Measurements from ENCODE around the gene KLK7.
"Not testable (repeated sequence)": the region's sequence is repeated elsewhere in the genome, so short reads cannot be mapped to it uniquely, and the experiment has no call there.

The KLK7 gene

DNA sequence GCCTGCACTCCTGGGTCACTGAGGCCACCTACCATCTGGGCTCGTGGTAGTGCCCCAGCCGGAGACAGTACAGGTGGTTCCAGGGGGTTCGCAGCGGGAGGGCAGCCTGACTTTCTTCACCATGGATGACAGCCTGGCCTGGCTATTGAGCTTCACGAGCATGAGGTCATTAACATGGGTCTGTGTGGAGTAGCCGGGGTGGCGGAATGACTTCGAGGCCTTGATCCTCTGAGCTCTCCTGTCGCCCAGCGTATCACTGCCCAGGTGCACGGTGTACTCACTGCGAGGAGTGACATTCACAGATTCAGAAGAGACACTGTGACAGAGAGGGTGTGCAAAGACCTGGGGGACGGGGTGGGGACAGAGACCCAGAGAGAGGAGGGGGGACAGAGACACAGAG lies 3.5 kb downstream of the KLK7 start:
- H3K27ac ChIP-seq (ENCODE audit: insufficient read depth, low read length, poor library complexity, severe bottlenecking): no peak overlapping the region
- peaks cover 4% of the 10 kb centered on the region for H3K27me3 ChIP-seq (replicated peaks; ENCODE audit: control insufficient read depth, insufficient read depth, low read length, poor library complexity, severe bottlenecking)
- no peaks in the 10 kb centered on the region for H3K36me3 ChIP-seq (ENCODE audit: control insufficient read depth, insufficient read depth, low read length)
- no peak for DNase-seq
- no peaks in the 10 kb centered on the region for H3K4me1 ChIP-seq (ENCODE audit: control insufficient read depth, insufficient read depth, low read length, poor library complexity, severe bottlenecking)
- no peaks in the 10 kb centered on the region for H3K9me3 ChIP-seq (ENCODE audit: control insufficient read depth, low read length)
- H3K4me3 ChIP-seq (ENCODE audit: insufficient read depth, low read depth, low read length, poor library complexity, severe bottlenecking): no peak overlapping the region

DNA sequence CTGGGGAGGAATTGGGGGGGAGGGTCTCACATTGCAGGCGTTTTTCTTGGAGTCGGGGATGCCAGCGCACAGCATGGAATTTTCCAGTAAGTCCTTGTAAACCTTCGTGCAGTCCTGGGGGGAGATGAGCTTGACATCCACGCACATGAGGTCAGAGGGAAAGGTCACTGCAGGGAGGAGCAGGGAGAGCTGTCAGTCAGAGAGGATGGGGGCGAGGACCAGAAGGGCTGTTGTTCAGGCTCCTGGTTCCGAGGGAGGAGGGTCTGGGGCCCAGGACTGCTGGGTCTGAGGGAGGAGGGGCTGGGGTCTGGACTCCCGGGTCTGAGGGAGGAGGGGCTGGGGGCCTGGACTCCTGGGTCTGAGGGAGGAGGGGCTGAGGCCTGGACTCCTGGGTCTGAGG lies 4.0 kb downstream of the KLK7 start:
- no peak overlapping the region for H3K4me3 ChIP-seq (ENCODE audit: insufficient read depth, low read depth, low read length, poor library complexity, severe bottlenecking)
- no peak overlapping the region for H3K27ac ChIP-seq (ENCODE audit: insufficient read depth, low read length, poor library complexity, severe bottlenecking)
- H3K27me3 ChIP-seq (replicated peaks; ENCODE audit: control insufficient read depth, insufficient read depth, low read length, poor library complexity, severe bottlenecking): peaks cover 4% of the 10 kb centered on the region
- DNase-seq: no peak
- no peaks in the 10 kb centered on the region for H3K4me1 ChIP-seq (ENCODE audit: control insufficient read depth, insufficient read depth, low read length, poor library complexity, severe bottlenecking)
- no peaks in the 10 kb centered on the region for H3K36me3 ChIP-seq (ENCODE audit: control insufficient read depth, insufficient read depth, low read length)
- no peaks in the 10 kb centered on the region for H3K9me3 ChIP-seq (ENCODE audit: control insufficient read depth, low read length)

DNA sequence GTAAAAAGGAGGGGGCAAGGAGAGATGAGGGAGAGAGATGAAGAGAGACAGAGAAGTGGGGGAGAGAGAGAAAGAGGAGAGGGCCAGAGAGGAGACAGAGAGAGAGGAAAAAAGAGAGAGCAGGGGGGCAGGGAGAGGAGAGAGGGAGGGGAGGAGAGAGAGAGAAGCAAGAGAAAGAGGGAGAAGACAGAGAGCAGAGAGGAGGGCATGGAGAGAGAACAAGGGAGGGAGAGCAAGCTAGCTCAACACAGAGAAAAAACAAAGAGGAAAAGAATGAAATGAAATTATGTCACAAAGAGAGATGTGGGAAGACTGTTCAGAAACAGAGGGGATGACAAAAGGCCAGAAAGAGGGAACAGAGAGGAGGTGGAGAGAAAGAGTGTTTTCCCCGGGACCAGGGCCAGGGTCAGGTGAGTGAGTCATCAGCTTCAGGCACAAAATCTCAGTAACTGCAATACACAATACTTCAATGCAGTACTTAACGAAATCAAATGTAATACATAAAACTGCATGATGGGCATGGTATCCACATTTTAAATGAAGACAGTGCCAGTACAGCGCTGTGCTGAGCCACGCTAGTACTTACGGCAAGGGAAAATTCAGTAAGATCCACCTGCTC lies 4.8 kb downstream of the KLK7 start:
- Histone ChIP-seq H3K36me3 (ENCODE audit: control insufficient read depth, insufficient read depth, low read length) (no peaks in the 10 kb centered on the region), H3K4me3 (ENCODE audit: insufficient read depth, low read depth, low read length, poor library complexity, severe bottlenecking) (no peak overlapping the region)

DNA sequence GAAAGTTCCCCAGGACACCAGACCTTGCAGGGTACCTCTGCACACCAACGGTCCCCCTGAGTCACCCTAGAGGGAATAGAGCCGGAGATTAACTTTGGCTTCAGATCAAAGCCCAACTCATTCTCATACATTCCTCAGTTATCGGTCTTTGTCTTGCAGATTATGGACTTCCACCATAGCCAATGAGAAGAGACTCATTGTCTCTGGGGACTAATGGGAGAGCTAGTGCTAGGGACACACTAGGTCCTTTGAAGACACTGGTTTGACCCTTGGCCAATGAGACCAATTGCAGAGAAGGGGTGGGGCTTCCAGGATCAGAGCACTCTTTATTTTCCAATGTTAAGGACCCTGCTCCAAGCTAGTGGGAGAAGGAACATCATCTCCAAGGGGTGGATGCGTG lies 6.1 kb downstream of the KLK7 start:
- Histone ChIP-seq H3K9me3 (ENCODE audit: control insufficient read depth, low read length) (no peaks in the 10 kb centered on the region), H3K4me3 (ENCODE audit: insufficient read depth, low read depth, low read length, poor library complexity, severe bottlenecking) (no peak overlapping the region), H3K4me1 (ENCODE audit: control insufficient read depth, insufficient read depth, low read length, poor library complexity, severe bottlenecking) (no peaks in the 10 kb centered on the region), H3K27ac (ENCODE audit: insufficient read depth, low read length, poor library complexity, severe bottlenecking) (no peak overlapping the region), H3K27me3 (replicated peaks; ENCODE audit: control insufficient read depth, insufficient read depth, low read length, poor library complexity, severe bottlenecking) (peaks cover 4% of the 10 kb centered on the region), H3K36me3 (ENCODE audit: control insufficient read depth, insufficient read depth, low read length) (no peaks in the 10 kb centered on the region)
- DNase-seq: no peak

More for the DNA sequence above, 4.8 kb downstream of the KLK7 start:
- H3K27me3 ChIP-seq (replicated peaks; ENCODE audit: control insufficient read depth, insufficient read depth, low read length, poor library complexity, severe bottlenecking): peaks cover 4% of the 10 kb centered on the region
- no peak for DNase-seq
- H3K4me1 ChIP-seq (ENCODE audit: control insufficient read depth, insufficient read depth, low read length, poor library complexity, severe bottlenecking): no peaks in the 10 kb centered on the region
- no peaks in the 10 kb centered on the region for H3K9me3 ChIP-seq (ENCODE audit: control insufficient read depth, low read length)
- no peak overlapping the region for H3K27ac ChIP-seq (ENCODE audit: insufficient read depth, low read length, poor library complexity, severe bottlenecking)

DNA sequence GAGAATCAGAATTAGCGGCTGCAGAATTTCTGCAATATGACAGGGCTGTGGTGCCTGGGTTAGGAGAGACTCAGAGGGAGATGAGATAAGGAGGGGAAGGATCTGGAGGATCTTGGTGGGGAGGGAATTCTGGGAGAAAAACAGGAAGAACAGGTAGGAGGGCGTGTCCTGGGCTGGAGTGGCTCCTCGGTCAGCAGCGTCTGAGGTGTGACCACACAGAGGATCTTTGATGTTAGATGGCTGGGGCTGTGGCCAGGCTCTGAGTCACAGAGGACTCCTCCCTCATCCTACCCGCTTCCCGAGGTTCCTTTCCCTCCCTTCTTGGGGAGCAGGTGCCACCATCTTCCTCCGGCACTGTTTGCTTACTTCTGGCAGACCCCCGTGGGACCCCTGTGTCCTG lies 8.0 kb downstream of the KLK7 start:
- H3K36me3 ChIP-seq (ENCODE audit: control insufficient read depth, insufficient read depth, low read length): no peaks in the 10 kb centered on the region
- H3K4me3 ChIP-seq (ENCODE audit: insufficient read depth, low read depth, low read length, poor library complexity, severe bottlenecking): no peak overlapping the region
- H3K27ac ChIP-seq (ENCODE audit: insufficient read depth, low read length, poor library complexity, severe bottlenecking): no peak overlapping the region
- no peak for DNase-seq
- H3K9me3 ChIP-seq (ENCODE audit: control insufficient read depth, low read length): no peaks in the 10 kb centered on the region
- H3K27me3 ChIP-seq (replicated peaks; ENCODE audit: control insufficient read depth, insufficient read depth, low read length, poor library complexity, severe bottlenecking): peaks cover 4% of the 10 kb centered on the region
- H3K4me1 ChIP-seq (ENCODE audit: control insufficient read depth, insufficient read depth, low read length, poor library complexity, severe bottlenecking): no peaks in the 10 kb centered on the region

DNA sequence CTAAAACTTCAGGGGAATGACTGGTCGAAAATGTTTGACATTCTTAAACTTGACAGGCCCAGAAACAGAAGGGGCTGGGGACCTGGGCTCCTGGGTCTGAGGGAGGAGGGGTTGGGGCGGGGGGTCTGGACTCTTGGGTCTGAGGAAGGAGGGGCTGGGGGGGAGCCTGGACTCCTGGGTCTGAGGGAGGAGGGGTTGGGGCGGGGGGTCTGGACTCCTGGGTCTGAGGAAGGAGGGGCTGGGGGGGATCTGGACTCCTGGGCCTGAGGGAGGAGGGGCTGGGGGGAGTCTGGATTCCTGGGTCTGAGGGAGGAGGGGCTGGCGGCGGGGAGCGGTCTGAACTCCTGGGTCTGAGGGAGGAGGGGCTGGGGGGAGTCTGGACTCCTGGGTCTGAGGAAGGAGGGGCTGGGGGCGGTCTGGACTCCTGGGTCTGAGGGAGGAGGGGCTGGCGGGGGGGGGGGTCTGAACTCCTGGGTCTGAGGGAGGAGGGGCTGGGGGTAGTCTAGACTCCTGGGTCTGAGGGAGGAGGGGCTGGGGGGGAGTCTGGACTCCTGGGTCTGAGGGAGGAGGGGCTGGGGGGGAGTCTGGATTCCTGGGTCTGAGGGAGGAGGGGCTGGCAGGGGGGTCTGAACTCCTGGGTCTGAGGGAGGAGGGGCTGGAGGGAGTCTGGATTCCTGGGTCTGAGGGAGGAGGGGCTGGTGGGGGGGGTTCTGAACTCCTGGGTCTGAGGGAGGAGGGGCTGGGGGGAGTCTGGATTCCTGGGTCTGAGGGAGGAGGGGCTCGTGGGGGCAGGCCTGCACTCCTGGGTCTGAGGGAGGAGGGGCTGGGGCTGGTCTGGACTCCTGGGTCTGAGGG lies 8.8 kb downstream of the KLK7 start:
- Histone ChIP-seq H3K4me3 (ENCODE audit: insufficient read depth, low read depth, low read length, poor library complexity, severe bottlenecking) (no peak overlapping the region), H3K9me3 (ENCODE audit: control insufficient read depth, low read length) (no peaks in the 10 kb centered on the region), H3K4me1 (ENCODE audit: control insufficient read depth, insufficient read depth, low read length, poor library complexity, severe bottlenecking) (no peaks in the 10 kb centered on the region), H3K27me3 (replicated peaks; ENCODE audit: control insufficient read depth, insufficient read depth, low read length, poor library complexity, severe bottlenecking) (no peaks in the 10 kb centered on the region), H3K36me3 (ENCODE audit: control insufficient read depth, insufficient read depth, low read length) (no peaks in the 10 kb centered on the region), H3K27ac (ENCODE audit: insufficient read depth, low read length, poor library complexity, severe bottlenecking) (no peak overlapping the region)
- DNase-seq: no peak

DNA sequence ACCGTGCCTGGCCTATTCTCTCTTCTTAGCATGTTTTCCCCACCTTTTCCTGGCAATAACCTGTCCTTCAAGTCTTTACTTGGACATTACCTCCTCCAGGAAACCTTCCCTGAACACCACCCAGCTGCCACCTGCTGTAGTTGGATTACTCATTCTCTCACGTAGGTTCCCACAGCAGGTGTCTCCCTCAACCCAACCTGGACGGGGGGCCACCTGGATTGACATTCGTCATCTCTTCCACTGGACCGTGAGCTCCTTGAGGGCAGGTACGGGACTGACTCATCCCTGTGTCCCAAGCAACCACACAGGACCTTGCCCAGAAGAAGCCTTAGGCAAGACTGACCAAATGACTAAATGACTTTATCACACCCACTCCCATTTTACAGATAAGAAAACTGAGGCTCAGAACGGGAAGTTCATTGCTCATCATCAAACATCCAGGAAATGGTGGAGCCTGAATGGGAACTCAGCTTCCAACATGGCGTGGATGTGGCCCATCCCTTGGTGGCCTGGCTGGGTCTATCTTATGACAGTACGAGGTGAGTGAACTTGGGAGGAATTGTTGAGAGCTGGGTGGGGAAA lies 10.8 kb downstream of the KLK7 start:
- DNase-seq: no peak
- Histone ChIP-seq H3K4me1 (ENCODE audit: control insufficient read depth, insufficient read depth, low read length, poor library complexity, severe bottlenecking) (no peaks in the 10 kb centered on the region), H3K36me3 (ENCODE audit: control insufficient read depth, insufficient read depth, low read length) (no peaks in the 10 kb centered on the region), H3K4me3 (ENCODE audit: insufficient read depth, low read depth, low read length, poor library complexity, severe bottlenecking) (no peak overlapping the region), H3K9me3 (ENCODE audit: control insufficient read depth, low read length) (no peaks in the 10 kb centered on the region), H3K27ac (ENCODE audit: insufficient read depth, low read length, poor library complexity, severe bottlenecking) (no peak overlapping the region), H3K27me3 (replicated peaks; ENCODE audit: control insufficient read depth, insufficient read depth, low read length, poor library complexity, severe bottlenecking) (no peaks in the 10 kb centered on the region)

DNA sequence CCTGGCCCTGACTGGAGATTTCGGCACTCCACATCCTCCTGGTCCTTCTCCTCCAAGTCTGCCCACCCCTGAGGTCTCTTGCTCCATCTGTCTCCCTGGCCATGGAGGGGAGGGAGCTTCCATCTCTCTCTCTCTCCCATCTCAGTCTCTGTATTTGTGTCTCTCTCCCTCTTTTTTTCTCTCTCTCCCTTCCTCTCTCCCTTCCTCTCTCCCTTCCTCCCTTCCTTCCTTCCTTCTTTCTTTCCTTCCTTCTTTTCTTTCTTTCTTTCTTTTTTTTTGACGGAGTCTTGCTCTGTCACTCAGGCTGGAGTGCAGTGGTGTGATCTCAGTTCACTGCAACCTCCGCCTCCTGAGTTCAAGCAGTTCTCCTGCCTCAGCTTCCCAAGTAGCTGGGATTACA lies 13.9 kb downstream of the KLK7 start:
- not testable (repeated sequence) for H3K36me3 ChIP-seq (ENCODE audit: control insufficient read depth, insufficient read depth, low read length); H3K9me3 ChIP-seq (ENCODE audit: control insufficient read depth, low read length); H3K27me3 ChIP-seq (replicated peaks; ENCODE audit: control insufficient read depth, insufficient read depth, low read length, poor library complexity, severe bottlenecking); H3K4me1 ChIP-seq (ENCODE audit: control insufficient read depth, insufficient read depth, low read length, poor library complexity, severe bottlenecking); H3K27ac ChIP-seq (ENCODE audit: insufficient read depth, low read length, poor library complexity, severe bottlenecking); H3K4me3 ChIP-seq (ENCODE audit: insufficient read depth, low read depth, low read length, poor library complexity, severe bottlenecking); DNase-seq

DNA sequence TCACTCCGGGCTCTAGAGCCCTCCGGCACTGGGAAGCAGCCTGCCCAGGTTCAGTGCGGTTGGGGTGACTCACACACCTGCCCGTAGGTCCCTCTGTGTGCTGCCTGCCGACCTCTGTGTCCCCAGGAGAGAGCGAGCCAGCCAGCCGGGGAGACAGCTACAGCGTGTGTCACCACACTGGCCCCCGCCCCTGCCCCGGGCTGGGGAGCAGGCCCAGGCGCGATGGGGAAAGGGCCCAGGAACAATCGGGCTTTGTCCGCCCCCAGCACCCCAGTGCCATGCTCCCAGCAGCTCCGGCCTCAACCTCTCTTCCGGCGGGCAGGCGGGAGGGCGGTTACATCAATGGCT lies 14.3 kb downstream of the KLK7 start, which contains the start of gene KLK6:
TSS of gene KLK6 (minus strand) at position 179 of the 348 bp plus-strand sequence. CDS start 1,487 bp downstream, outside the sequence.
- no peak within 1 kb of the TSS for H3K4me3 ChIP-seq (ENCODE audit: insufficient read depth, low read depth, low read length, poor library complexity, severe bottlenecking)
- no peaks in the 10 kb centered on the region for H3K9me3 ChIP-seq (ENCODE audit: control insufficient read depth, low read length)
- H3K4me1 ChIP-seq (ENCODE audit: control insufficient read depth, insufficient read depth, low read length, poor library complexity, severe bottlenecking): no peaks in the 10 kb centered on the region
- DNase-seq: no peak
- no peak within 1 kb of the TSS for H3K27ac ChIP-seq (ENCODE audit: insufficient read depth, low read length, poor library complexity, severe bottlenecking)
- H3K27me3 ChIP-seq (replicated peaks; ENCODE audit: control insufficient read depth, insufficient read depth, low read length, poor library complexity, severe bottlenecking): no peaks in the 10 kb centered on the region
- H3K36me3 ChIP-seq (ENCODE audit: control insufficient read depth, insufficient read depth, low read length): no peaks in the 10 kb centered on the region

DNA sequence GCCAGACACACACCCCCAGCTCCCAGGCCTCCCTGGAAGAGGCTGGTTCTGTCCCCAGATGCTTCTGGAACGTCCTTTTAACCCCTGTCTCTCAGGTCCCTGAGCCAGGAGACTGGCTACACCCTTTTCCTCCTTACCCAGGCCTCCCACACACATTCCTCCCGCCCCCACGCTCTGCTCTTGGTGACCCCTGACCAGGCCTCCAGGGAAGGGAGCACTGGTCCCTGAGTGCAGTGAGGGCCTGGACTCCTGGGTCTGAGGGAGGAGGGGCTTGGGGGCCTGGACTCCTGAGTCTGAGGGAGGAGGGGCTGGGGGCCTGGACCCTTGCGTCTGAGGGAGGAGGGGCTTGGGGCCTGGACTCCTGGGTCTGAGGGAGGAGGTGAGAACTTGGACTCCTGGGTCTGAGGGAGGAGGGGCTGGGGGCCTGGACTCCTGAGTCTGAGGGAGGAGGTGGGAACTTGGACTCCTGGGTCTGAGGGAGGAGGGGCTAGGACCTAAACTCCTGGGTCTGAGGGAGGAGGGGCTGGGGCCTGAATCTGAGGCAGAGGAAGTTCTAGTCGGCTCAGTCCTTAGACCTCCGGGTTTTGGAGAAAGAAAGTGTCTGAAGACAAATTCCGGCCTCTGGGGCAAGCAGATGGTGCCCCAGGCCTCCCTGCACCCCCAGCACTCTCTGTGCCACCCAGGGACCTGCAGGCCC lies 14.9 kb downstream of the KLK7 start:
- Histone ChIP-seq H3K9me3 (ENCODE audit: control insufficient read depth, low read length) (no peaks in the 10 kb centered on the region), H3K36me3 (ENCODE audit: control insufficient read depth, insufficient read depth, low read length) (no peaks in the 10 kb centered on the region), H3K27ac (ENCODE audit: insufficient read depth, low read length, poor library complexity, severe bottlenecking) (no peak overlapping the region), H3K4me3 (ENCODE audit: insufficient read depth, low read depth, low read length, poor library complexity, severe bottlenecking) (no peak overlapping the region), H3K4me1 (ENCODE audit: control insufficient read depth, insufficient read depth, low read length, poor library complexity, severe bottlenecking) (no peaks in the 10 kb centered on the region), H3K27me3 (replicated peaks; ENCODE audit: control insufficient read depth, insufficient read depth, low read length, poor library complexity, severe bottlenecking) (no peaks in the 10 kb centered on the region)
- DNase-seq: no peak

Measured in effector memory CD4-positive, alpha-beta T cell (primary cell).